ENCODE results near the gene AP3B1. TPM values are rescaled to one million over a fixed set of nuclear protein-coding genes. Genes with fewer than 3 reads are reported as not detected.

The AP3B1 gene
- total RNA-seq, 2 experiments from 2014 or later: 32.5 to 39.5 TPM

DNA sequence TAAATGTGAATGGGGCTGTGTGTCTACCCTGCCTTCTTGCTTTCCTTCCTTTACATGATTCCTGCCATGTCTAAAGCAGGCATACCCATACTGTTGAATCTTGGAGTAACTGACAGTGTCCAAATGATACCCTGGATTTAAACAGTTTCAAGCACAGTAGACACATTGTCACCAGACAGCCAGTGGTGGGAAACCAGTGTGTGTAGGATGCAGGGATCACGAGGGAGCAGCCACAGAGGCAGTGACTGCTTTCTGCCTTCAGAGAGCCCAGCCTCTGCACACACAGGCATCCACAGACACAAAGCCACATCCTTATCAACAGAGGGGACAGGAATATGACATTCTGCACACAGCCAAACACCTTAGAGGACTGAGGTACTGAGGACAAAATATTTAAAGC is 334.2 kb downstream of the AP3B1 start:
- no peaks in the 10 kb centered on the region for H4K20me1 ChIP-seq (ENCODE audit: insufficient read depth, low read length)
- H3K9me3 ChIP-seq (ENCODE audit: low read length): no peaks in the 10 kb centered on the region
- no peak overlapping the region for H3K4me3 ChIP-seq (ENCODE audit: low read depth, low read length, poor library complexity, severe bottlenecking)
- no peaks in the 10 kb centered on the region for H3K4me1 ChIP-seq (ENCODE audit: insufficient read depth, low read length, poor library complexity, severe bottlenecking)
- no peaks in the 10 kb centered on the region for H3K9me2 ChIP-seq (ENCODE audit: insufficient read depth, low read length)
- H3K36me3 ChIP-seq (ENCODE audit: insufficient read depth, low read length): no peaks in the 10 kb centered on the region
- no peaks in the 10 kb centered on the region for H3K79me2 ChIP-seq (ENCODE audit: insufficient read depth, low read depth, low read length)
- H2AFZ ChIP-seq (ENCODE audit: low read length): no peak overlapping the region
- no TSS peak for BruUV-seq (replicated peaks)
- no peak for DNase-seq (ENCODE audit: low spot score)
- TF ChIP-seq, protein P1, sequence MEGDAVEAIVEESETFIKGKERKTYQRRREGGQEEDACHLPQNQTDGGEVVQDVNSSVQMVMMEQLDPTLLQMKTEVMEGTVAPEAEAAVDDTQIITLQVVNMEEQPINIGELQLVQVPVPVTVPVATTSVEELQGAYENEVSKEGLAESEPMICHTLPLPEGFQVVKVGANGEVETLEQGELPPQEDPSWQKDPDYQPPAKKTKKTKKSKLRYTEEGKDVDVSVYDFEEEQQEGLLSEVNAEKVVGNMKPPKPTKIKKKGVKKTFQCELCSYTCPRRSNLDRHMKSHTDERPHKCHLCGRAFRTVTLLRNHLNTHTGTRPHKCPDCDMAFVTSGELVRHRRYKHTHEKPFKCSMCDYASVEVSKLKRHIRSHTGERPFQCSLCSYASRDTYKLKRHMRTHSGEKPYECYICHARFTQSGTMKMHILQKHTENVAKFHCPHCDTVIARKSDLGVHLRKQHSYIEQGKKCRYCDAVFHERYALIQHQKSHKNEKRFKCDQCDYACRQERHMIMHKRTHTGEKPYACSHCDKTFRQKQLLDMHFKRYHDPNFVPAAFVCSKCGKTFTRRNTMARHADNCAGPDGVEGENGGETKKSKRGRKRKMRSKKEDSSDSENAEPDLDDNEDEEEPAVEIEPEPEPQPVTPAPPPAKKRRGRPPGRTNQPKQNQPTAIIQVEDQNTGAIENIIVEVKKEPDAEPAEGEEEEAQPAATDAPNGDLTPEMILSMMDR (conservative IDR thresholded peaks at IDR 0.05; ENCODE audit: low read length): no peak
- no peak for TF ChIP-seq EZH2phosphoT487 (IDR thresholded peaks at IDR 0.05; ENCODE audit: borderline replicate concordance, low read depth, low read length)
- intact Hi-C loops (cut with micrococcal nuclease; ENCODE audit: unreplicated experiment): no loop called here
- CTCF ChIA-PET (ENCODE audit: unreplicated experiment): no interaction called here
- POLR2A ChIA-PET: no interaction called here
- H3K27ac ChIP-seq (ENCODE audit: low read depth, low read length, poor library complexity, severe bottlenecking): no peak overlapping the region
- no peak overlapping the region for H3K4me2 ChIP-seq (ENCODE audit: low read length)

DNA sequence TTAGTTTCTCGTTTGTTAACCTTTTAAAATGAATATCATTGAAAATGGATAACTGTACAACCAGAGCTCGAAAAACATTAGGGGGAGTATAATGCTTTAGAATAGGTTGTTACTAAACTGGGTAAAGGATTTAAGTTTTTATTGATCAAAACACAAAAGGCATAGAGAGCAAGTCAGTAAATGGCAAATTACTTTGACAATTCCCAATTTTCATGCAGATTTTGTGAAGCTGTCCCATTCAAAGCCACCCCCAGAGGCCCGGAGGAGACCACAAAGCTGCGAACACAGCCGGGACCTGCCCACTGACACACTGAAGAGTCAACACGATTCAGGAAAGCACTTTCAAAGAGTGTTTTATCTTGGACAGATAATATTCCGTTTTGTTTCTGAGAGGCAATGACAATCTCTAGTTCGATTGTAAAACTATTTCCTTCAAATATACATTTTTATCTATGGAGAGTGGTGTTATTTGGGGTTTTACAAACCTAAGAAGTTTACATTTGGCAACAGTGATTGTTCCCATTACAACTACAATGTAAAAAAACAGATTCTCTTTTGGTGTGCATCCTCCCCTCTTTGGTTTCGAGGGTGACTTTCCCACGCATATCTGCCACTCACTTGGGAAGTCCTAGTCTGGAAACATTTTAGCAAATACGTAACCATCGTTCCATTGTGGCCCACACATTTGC is 335.7 kb downstream of the AP3B1 start:
- ChIA-PET POLR2A (interaction anchor here (0.7 to 1.0 kb wide), 2 partner anchors 115 to 276 kb away, joined by 3 to 4 read pairs; no protein-coding TSS in a partner anchor), CTCF (ENCODE audit: unreplicated experiment) (no interaction called here)
- H3K9me2 ChIP-seq (ENCODE audit: insufficient read depth, low read length): no peaks in the 10 kb centered on the region
- H3K4me3 ChIP-seq (ENCODE audit: low read depth, low read length, poor library complexity, severe bottlenecking): no peak overlapping the region
- no peak overlapping the region for H3K4me2 ChIP-seq (ENCODE audit: low read length)
- H3K27ac ChIP-seq (ENCODE audit: low read depth, low read length, poor library complexity, severe bottlenecking): no peak overlapping the region
- no peak for DNase-seq (ENCODE audit: low spot score)
- H3K9me3 ChIP-seq (ENCODE audit: low read length): no peaks in the 10 kb centered on the region
- TF ChIP-seq, protein P1 (conservative IDR thresholded peaks at IDR 0.05; ENCODE audit: low read length): no peak
- TF ChIP-seq EZH2phosphoT487 (IDR thresholded peaks at IDR 0.05; ENCODE audit: borderline replicate concordance, low read depth, low read length): no peak
- H2AFZ ChIP-seq (ENCODE audit: low read length): no peak overlapping the region
- no peaks in the 10 kb centered on the region for H3K4me1 ChIP-seq (ENCODE audit: insufficient read depth, low read length, poor library complexity, severe bottlenecking)
- no peaks in the 10 kb centered on the region for H3K36me3 ChIP-seq (ENCODE audit: insufficient read depth, low read length)
- H3K79me2 ChIP-seq (ENCODE audit: insufficient read depth, low read depth, low read length): no peaks in the 10 kb centered on the region
- no peaks in the 10 kb centered on the region for H4K20me1 ChIP-seq (ENCODE audit: insufficient read depth, low read length)
- no TSS peak for BruUV-seq (replicated peaks)
- intact Hi-C loops (cut with micrococcal nuclease; ENCODE audit: unreplicated experiment): no loop called here

DNA sequence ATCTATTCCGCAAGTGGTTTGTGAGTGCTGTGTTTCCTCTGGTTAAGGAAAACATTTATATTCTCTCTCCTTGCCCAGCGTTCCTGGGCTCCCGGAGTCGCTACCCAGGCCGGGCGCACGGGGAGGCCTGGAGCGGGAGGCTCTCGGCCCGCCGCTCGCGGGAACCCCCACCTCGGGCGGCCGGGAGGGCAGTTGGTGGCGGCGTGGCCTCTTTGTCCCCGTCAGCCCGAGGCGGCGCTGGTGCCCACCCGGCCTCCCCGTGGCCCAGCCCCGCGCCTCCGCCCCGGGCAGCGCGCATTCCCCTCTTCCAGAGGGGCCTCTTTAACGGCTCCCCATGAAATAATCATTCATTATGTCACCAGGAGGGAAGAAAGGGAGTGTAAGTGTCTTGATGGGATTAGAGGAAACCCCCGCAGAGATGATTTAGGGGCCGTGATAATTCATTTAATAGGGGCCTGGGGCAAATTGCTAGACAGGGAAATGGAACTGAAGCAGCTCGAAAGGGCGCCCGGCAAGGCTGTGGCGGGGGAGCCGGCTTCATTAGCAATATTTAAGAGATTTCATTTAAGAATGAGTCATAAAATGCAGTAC is 336.5 kb downstream of the AP3B1 start:
- CTCF ChIA-PET (ENCODE audit: unreplicated experiment): no interaction called here
- no peak overlapping the region for H3K27ac ChIP-seq (ENCODE audit: low read depth, low read length, poor library complexity, severe bottlenecking)
- BruUV-seq (replicated peaks): no TSS peak
- no peak for TF ChIP-seq EZH2phosphoT487 (IDR thresholded peaks at IDR 0.05; ENCODE audit: borderline replicate concordance, low read depth, low read length)
- TF ChIP-seq, protein P1 (conservative IDR thresholded peaks at IDR 0.05; ENCODE audit: low read length): no peak
- H3K4me3 ChIP-seq (ENCODE audit: low read depth, low read length, poor library complexity, severe bottlenecking): no peak overlapping the region
- intact Hi-C loops (cut with micrococcal nuclease; ENCODE audit: unreplicated experiment): no loop called here
- H3K9me3 ChIP-seq (ENCODE audit: low read length): no peaks in the 10 kb centered on the region
- POLR2A ChIA-PET: interaction anchor here (1.2 kb wide), 1 partner anchor 12 kb away, joined by 4 read pairs; no protein-coding TSS in a partner anchor
- H3K9me2 ChIP-seq (ENCODE audit: insufficient read depth, low read length): no peaks in the 10 kb centered on the region
- no peaks in the 10 kb centered on the region for H3K4me1 ChIP-seq (ENCODE audit: insufficient read depth, low read length, poor library complexity, severe bottlenecking)
- DNase-seq (ENCODE audit: low spot score): no peak
- no peak overlapping the region for H3K4me2 ChIP-seq (ENCODE audit: low read length)
- H4K20me1 ChIP-seq (ENCODE audit: insufficient read depth, low read length): no peaks in the 10 kb centered on the region
- no peaks in the 10 kb centered on the region for H3K79me2 ChIP-seq (ENCODE audit: insufficient read depth, low read depth, low read length)
- H3K36me3 ChIP-seq (ENCODE audit: insufficient read depth, low read length): no peaks in the 10 kb centered on the region
- no peak overlapping the region for H2AFZ ChIP-seq (ENCODE audit: low read length)

All from OCI-LY7 (cell line).